Measurements from ENCODE around the gene CORO2A.

DNA sequence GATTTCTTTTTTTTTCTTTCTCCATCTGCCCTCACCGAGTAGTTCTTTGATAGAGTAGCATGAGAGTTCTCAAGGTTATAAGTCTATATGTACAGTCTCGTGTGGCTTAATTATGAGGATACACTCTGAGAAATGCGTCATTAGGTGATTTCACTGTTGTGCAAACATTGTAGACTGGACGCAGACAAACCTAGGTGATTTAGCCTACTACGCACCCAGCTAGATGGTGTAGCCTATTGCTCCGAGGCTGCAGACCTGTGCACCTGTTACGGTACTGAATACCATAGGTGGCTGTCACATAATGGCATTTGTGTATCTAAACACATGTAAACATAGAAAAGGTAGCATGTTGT is 26.9 kb upstream of the CORO2A start:
- no peak for TF ChIP-seq POLR2AphosphoS5 (IDR thresholded peaks at IDR 0.05; ENCODE audit: low read depth, low read length)
- no peak for TF ChIP-seq TAF1 (IDR thresholded peaks at IDR 0.05; ENCODE audit: low read depth, low read length)
- TF ChIP-seq POLR2A (IDR thresholded peaks at IDR 0.05; ENCODE audit: low read depth, low read length) = no peak
- no peak for TF ChIP-seq SPI1 (IDR thresholded peaks at IDR 0.05; ENCODE audit: low read depth, low read length)
